Measurements from ENCODE around the gene RPS28.
"Not testable (repeated sequence)": the region's sequence is repeated elsewhere in the genome, so short reads cannot be mapped to it uniquely, and the experiment has no call there.

The RPS28 gene

GRCh38 chr19:8321986-8322637 lies 816 bp downstream of the RPS28 start:
- no peak for DNase-seq

- no peak for DNase-seq
Measured at GRCh38 chr19:8322638-8322997, 1.3 kb downstream of the RPS28 start.

DNA sequence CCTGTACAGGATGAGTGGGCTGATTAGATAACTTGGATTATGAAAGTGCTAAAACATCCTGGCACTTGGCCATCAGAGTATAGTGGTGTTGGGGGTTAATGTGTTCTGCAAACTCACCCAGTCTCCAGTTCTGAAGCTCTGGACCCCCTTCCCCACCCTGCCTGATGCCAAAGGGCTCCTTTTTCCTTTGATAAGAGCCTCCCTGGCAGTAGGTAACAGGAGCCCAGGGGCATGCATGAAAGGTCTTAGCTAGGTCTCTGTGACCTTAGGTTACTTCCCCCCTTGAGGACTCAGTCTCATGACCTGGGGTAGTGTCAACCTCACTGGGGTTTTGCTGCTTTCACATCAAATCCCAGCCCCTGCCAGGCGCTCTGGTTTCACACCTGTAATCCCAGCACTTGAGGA lies 2.5 kb downstream of the RPS28 start:
- no peak for DNase-seq

DNA sequence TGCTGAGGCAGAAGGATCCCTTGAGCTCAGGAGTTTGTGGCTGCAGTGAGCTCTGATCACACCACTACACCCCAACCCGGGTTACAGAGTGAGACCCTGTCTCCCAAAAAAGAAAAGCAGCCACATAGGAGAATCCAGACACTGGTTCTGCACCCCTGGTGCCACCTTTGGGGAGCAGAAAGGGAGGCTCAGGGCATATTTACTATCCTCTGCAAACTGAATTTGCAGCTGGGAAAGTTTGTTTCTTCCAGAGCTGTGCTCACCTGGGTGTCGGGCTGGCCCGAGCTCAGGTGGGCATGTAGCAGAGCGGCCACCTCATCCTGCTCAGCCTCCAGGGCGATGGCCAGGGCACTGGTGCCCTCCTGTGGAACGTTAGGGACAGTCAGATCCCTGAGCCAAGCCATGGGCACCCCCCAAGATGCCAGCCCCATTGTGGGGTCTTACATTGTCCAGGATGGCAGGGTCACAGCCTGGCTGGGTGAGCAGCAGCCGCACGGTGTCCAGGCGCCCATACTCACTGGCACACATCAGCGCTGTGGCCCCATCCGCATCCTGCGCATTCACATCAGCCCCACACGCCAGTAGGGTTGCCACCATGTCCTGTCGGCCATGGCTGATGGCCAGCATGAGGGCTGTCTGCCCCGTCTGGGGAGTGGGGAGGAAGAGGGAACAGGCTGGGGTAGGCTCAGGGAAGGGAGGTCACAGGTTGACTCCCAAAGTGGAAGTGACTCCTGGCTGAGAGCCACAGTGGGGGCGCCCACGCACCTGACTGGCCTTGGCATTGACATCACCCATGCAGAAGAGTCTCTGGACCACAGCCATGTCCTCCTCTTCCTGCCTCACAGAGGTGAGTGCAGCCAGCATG lies 3.1 kb downstream of the RPS28 start:
- no peak for DNase-seq

GRCh38 chr19:8325454-8325853 lies 4.2 kb downstream of the RPS28 start:
- no peak for DNase-seq

- no peak for DNase-seq
Measured at GRCh38 chr19:8329996-8330395, 8.7 kb downstream of the RPS28 start.

- DNase-seq = no peak
Measured at GRCh38 chr19:8331263-8331845, 10.1 kb downstream of the RPS28 start.

DNA sequence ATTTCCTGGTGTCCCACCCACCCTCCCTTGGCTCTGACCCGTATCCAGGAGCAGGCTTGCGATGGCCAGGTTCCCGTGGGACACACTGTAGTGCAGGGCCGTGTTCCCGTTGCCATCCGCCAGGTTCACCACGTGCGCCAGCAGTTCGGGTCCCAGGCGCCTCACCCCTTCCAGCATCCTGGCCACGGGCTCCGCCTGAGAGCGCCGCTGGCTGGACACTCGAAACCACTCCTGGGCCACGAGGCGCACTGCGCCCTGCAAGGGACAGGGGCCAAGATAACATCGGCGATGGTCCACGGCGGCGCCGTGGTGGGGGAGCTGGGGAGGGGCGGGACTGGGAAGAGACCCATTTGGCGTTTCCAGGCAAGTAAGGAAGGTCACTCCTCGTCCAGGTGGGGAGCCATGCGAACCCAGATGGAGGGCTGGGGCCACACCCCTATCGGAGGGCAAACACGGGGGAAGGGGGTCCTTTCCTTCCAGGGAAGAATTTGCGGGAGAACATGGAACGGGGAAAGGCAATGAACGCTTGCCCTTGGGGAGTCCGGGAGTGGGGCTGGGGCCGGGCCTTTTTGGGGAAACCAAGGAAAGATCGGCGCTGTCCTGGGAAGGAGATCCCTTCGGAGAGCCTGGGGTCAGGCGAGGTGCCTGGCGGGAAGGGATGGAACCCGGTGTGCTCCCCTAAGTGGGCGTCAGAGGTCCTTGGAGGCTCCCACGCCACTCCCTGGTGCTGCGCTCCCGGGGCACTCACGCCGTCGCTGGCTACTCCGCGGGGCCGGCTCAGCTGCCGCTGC lies 11.9 kb downstream of the RPS28 start:
- DNase-seq = no peak

DNA sequence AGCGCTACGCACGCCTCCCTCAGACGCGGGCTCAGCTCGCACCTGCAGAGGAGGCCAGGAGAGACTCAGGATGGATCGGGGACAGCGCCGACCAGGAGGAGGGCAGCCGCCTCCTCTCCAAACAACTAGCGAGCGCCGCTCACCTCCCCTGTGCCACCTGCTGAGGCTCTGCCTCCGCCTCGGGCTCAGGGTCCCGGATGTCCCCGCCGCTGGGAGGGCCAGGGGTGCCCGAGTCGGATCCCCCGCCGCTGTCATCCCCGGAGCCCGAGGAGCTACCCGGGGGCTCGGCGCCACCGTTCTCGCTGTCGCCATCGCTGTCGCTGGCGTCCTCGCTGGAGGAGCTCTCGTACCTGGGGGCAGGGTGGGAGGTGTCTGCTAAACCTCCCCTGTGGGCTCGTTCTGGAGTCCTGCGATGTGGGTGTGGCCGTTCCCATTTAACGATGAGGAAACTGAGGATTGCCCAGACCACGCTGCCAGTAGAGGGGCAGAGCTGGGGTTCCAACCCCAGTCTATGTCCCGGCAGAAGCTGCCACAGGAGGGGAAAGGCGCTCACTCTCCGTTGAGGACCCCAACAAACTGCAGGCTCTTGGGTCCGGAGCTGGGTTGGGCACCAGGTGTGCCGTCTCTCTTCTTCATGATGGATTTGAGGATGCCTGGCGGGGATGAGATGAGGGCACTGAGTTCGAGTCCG lies 12.6 kb downstream of the RPS28 start:
- DNase-seq = peak; percentile 38

DNA sequence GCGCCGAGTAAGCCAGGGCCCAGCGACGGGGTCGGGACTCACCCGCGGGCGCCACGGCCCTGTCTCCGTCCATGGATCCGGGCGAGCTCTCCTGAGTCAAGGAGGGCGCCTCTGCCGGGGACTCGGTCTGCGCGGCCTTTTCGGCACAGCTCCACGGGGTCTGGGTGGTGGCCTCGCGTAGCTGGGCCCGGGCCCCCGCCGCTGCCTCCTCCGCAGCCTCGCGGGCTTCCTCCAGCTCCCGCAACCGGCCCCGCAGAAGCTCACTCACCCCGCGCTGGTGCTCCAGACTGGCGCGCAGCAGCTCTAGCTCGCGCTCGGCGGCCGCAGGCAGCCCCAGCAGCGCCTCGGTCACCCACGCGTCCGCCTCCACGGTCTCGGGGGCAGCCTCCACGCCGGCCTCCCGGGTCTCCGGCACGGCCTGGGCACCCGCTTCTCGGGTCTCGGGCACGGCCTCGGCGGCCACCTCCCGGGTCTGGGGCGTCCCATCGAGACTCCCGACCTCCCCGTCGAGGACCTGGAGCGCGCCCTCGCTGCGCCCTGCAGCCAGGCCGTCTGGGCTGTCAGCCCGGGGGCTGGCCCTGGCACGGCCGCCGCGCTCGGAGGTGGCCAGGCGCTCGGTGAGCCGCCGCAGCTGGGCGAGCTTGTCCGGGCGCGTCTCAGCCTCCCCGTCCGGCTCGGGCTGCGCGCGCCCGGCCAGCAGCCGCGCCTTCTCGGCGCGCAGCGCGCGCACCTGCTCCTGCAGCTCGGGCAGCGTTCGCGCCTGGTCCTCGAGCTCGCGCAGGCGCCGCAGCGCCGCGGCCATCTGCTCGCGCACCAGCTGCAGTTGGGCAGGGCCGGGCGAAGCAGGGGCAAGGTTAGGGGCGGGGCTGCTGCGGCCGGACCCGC lies 13.4 kb downstream of the RPS28 start:
- peak; percentile 80 for DNase-seq

DNA sequence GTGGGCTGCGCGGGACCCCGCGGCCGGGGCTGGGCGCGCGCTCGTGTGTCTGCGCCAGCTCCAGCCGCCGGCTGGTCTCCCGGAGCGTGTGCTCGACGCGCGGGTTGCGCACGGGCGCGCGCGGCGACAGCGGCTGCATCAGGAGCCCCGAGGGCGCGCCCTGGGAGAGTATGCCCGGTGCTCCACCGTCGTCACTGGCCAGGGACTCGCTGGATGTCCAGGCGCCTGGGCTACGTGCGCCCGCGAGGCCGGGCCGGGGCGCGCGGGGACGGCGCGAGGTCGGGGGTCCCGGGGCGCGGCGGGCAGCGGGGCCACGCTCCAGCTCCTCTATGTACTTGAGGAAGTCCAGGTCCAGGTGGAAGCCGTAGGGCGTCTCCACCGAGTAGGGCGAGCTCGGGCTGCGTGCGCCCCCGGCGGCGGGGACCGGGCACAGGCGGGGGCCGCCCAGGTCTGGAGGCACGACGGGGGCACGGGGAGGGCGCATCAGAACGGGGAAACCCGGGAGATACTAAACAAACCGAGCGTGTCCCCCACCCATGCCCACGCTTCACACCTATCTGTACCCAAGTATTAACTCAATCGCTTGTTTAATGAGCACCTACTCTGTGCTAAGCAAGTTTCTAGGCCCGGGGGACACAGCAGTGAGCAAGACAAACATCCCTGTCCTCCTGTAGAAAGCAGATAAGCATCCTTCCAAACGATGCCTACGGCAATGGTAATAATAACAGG lies 14.2 kb downstream of the RPS28 start:
- DNase-seq = peak; percentile 15

DNA sequence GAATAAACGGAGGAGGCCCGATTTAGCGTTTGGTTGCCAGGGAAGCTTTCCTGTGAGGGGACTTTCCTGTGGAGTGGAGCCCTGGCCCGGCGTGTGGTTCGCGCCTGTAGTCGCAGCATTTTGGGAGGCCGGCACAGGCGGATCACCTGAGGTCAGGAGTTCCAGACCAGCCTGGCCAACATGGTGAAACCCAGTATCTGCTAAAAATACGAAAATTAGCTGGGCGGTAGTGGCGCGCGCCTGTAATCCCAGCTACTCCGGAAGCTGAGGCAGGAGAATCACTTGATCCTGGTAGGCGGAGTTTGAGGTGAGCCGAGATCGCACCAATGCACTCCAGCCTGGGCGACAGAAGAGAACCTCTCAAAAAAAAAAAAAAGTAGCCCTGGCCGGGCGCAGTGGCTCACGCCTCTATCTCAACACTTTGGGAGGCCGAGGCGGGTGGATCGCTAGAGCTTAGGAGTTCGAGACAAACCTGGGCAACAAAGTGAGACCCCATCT lies 14.8 kb downstream of the RPS28 start:
- DNase-seq = no peak

- DNase-seq = no peak
Measured at GRCh38 chr19:8336660-8337059, 15.4 kb downstream of the RPS28 start.

- no peak for DNase-seq
Measured at GRCh38 chr19:8337728-8338127, 16.4 kb downstream of the RPS28 start.

DNA sequence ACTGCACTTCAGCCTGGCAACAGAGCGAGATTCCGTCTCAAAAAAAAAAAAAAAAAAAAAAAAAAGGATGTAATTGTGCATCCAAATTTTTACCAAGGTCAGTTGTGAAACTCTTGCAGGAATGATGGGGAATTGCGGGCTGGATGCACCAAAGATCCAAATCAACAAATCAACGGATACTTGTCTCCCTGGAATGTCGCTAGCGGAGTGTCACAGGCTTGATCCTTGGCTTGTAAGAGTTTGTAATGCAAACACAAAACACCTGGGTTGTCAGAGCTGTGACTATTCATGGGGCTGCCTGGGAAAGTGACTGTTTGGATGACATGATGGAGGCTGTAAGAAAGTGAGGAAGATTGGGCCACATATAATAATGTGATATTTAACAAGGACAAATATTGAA lies 17.5 kb downstream of the RPS28 start:
- no peak for DNase-seq

DNA sequence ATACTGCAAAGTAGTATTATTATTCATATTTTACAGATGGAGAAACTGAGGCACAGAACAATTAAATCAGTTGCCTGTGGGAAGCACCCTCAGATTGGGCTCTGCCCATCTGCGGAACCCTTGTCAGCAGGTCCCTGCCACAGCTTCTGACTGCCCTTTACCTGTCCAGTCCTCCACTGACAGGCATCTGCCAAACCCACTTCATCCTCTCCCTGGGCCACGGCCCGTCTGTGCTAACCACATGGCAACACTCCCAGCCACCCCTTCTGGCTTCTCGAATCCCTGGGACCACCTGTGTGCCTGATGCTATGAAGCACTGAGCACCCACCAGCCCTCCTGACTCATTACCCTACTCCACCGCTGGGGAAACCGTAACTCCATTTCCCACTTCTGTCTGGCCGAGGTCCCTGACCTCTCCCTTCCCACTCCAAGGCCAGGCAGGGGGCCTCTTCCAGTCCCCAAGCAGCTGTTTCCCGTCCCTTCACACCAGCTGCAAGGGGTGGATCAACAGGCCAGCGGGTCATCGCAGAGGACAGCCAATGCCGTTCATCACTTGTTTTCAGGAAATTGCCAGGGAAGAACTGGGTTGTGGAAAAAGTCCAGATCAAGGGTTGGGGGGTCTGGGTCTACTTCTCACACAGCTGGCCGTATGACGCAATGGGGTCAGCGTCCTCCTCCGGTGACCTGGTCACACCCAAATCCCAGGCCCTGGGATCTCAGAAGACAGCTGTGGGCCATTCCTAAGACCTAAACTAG lies 19.2 kb downstream of the RPS28 start:
- DNase-seq = no peak

GRCh38 chr19:8341504-8341903 lies 20.2 kb downstream of the RPS28 start:
- DNase-seq = not testable (repeated sequence)

GRCh38 chr19:8342316-8342683 lies 21.0 kb downstream of the RPS28 start:
- no peak for DNase-seq

GRCh38 chr19:8342684-8343482 lies 21.6 kb downstream of the RPS28 start, which contains the start of gene KANK3:
TSS of gene KANK3 (minus strand) at chr19:8343262. CDS start at chr19:8337828, 5,434 bp downstream.
- peak; percentile 93 for DNase-seq

All from eye (tissue), 1 donor.